Liver (tissue), 3 donors: ENCODE measurements around the gene RPS6KA5.

Experiments
- EGR1 ChIP-seq, 2 donors: IDR thresholded peaks; 2 replicates each; pipeline ENCODE4 v1.6.1; 2016 to 2018; ENCODE audit warnings: antibody characterized with exemption in 2 of 2, low read depth in 2 of 2
- GABPA ChIP-seq, 2 donors: IDR thresholded peaks in 1 of 2; conservative IDR thresholded peaks in 1 of 2; 2 replicates each; pipeline ENCODE4 v1.6.1; 2016; ENCODE audit warnings: antibody characterized with exemption in 2 of 2, mild to moderate bottlenecking in 1 of 2, moderate library complexity in 1 of 2
- HNF4A ChIP-seq, 2 donors: conservative IDR thresholded peaks; 2 replicates each; pipeline ENCODE4 v1.6.1; 2016; ENCODE audit warnings: antibody characterized with exemption in 2 of 2, mild to moderate bottlenecking in 2 of 2
- JUND ChIP-seq, 2 donors: IDR thresholded peaks; 2 replicates each; pipeline ENCODE4 v1.6.1; 2016; ENCODE audit warnings: antibody characterized with exemption in 2 of 2
- MAX ChIP-seq: IDR thresholded peaks from 2 replicates; pipeline ENCODE4 v1.6.1; 2016; ENCODE audit warnings: antibody characterized with exemption
- RAD21 ChIP-seq, 2 donors: IDR thresholded peaks; 2 replicates each; pipeline ENCODE4 v1.6.1; 2016; ENCODE audit warnings: antibody characterized with exemption in 2 of 2, mild to moderate bottlenecking in 2 of 2
- REST ChIP-seq: IDR thresholded peaks from 2 replicates; pipeline ENCODE4 v1.6.1; 2016; ENCODE audit warnings: antibody characterized with exemption, mild to moderate bottlenecking
- RXRA ChIP-seq, 2 donors: IDR thresholded peaks; 2 replicates each; pipeline ENCODE4 v1.6.1; 2017 to 2018; ENCODE audit warnings: antibody characterized with exemption in 2 of 2, mild to moderate bottlenecking in 1 of 2
- SP1 ChIP-seq: IDR thresholded peaks from 2 replicates; pipeline ENCODE4 v1.6.1; 2018; ENCODE audit warnings: antibody characterized with exemption, mild to moderate bottlenecking
- TAF1 ChIP-seq: conservative IDR thresholded peaks from 2 replicates; pipeline ENCODE4 v1.6.1; 2016; ENCODE audit warnings: antibody characterized with exemption, mild to moderate bottlenecking
- YY1 ChIP-seq: IDR thresholded peaks from 2 replicates; pipeline ENCODE4 v1.6.1; 2016; ENCODE audit warnings: antibody characterized with exemption, mild to moderate bottlenecking
- TF ChIP-seq, protein P1 (sequence below): fragments of 150-350 bp; IDR thresholded peaks from 2 replicates; pipeline ENCODE4 v1.5.1; 2017; ENCODE audit warnings: improper control_type of control experiment, low read depth, low read length; ENCODE audit not compliant: missing input control
- TF ChIP-seq, protein P2 (sequence below): IDR thresholded peaks from 2 replicates; pipeline ENCODE4 v1.6.1; 2016; ENCODE audit warnings: antibody characterized with exemption
- donor health status: healthy.
- donor health status: healthy.

DNA sequence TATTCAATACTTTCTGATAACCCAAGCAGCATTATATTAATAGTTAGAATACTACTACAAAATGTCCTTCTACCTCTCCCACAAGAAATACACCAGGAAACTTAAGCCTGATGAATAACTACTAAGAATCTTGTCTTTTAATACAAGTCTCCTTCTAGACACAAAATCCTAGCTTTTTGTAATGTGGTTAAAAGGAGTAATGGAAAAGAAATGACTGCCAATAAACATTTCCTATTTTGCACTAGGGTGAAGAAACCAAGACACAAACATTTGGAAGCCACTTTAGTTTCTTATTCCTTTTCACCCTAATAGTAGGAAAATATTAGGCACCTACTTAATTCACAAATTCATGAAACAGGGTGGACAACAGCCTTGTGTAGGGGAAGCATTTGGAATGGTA is 192.9 kb downstream of the RPS6KA5 start:
- TF ChIP-seq EGR1 (IDR thresholded peaks at IDR 0.05; ENCODE audit: low read depth in 2 of 2) (no peak), JUND (IDR thresholded peaks at IDR 0.05) (no peak), RAD21 (IDR thresholded peaks at IDR 0.05) (no peak), TAF1 (no peak), REST (no peak), YY1 (no peak), SP1 (no peak), HNF4A (conservative IDR thresholded peaks at IDR 0.05) (no peak), RXRA (IDR thresholded peaks at IDR 0.05) (no peak), GABPA (IDR thresholded peaks at IDR 0.05 in 1 of 2, conservative IDR thresholded peaks at IDR 0.05 in 1 of 2) (no peak), MAX (no peak)
- TF ChIP-seq, protein P1, sequence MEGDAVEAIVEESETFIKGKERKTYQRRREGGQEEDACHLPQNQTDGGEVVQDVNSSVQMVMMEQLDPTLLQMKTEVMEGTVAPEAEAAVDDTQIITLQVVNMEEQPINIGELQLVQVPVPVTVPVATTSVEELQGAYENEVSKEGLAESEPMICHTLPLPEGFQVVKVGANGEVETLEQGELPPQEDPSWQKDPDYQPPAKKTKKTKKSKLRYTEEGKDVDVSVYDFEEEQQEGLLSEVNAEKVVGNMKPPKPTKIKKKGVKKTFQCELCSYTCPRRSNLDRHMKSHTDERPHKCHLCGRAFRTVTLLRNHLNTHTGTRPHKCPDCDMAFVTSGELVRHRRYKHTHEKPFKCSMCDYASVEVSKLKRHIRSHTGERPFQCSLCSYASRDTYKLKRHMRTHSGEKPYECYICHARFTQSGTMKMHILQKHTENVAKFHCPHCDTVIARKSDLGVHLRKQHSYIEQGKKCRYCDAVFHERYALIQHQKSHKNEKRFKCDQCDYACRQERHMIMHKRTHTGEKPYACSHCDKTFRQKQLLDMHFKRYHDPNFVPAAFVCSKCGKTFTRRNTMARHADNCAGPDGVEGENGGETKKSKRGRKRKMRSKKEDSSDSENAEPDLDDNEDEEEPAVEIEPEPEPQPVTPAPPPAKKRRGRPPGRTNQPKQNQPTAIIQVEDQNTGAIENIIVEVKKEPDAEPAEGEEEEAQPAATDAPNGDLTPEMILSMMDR: no peak
- TF ChIP-seq, protein P2, sequence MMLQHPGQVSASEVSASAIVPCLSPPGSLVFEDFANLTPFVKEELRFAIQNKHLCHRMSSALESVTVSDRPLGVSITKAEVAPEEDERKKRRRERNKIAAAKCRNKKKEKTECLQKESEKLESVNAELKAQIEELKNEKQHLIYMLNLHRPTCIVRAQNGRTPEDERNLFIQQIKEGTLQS: no peak
